DND-41 (cell line): ENCODE data around the gene MAST2.

ENCODE experiments used
- CTCF ChIP-seq: IDR thresholded peaks from 2 replicates; pipeline ENCODE4 v1.5.1; 2012; ENCODE audit warnings: borderline replicate concordance, low read length, moderate library complexity, mild to moderate bottlenecking; ENCODE audit not compliant: poor library complexity, severe bottlenecking; ENCODE audit errors: extremely low read depth
- EZH2 ChIP-seq: IDR thresholded peaks from 3 replicates; pipeline ENCODE4 v1.6.1; 2012; ENCODE audit warnings: borderline replicate concordance, low read depth, mild to moderate bottlenecking, moderate library complexity, low read length, inconsistent platforms; ENCODE audit not compliant: severe bottlenecking

DNA sequence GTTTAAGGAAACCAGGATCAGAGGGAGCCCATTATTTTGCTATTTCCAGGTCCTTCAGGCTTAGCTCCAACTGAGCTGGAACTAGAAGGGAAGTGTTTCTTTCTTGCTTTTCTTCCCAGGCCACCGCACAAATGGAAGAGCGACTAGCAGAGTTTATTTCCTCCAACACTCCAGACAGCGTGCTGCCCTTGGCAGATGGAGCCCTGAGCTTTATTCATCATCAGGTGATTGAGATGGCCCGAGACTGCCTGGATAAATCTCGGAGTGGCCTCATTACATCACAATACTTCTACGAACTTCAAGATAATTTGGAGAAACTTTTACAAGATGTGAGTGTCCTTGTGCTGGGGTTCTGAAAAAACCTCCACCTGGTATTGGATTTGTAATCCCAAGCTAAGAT lies 207.2 kb downstream of the MAST2 start:
- TF ChIP-seq CTCF (no peak), EZH2 (no peak)
